ENCODE data around the gene HDAC4.

GRCh38 chr2:239402666-239403065, 1.8 kb upstream of the HDAC4 start:
- TF ChIP-seq CTCF (IDR thresholded peaks at IDR 0.05 in 2 of 3, conservative IDR thresholded peaks at IDR 0.05 in 1 of 3; ENCODE audit: borderline replicate concordance in 1 of 3, insufficient read depth in 1 of 3, low read depth in 2 of 3, low read length in 2 of 3) (no peak), POLR2A (IDR thresholded peaks at IDR 0.05; ENCODE audit: borderline replicate concordance, extremely low read depth, insufficient read depth, insufficient read length) (no peak), ZBTB33 (IDR thresholded peaks at IDR 0.05; ENCODE audit: extremely low read depth, insufficient replicate concordance, low read length) (no peak), EZH2 (IDR thresholded peaks at IDR 0.05) (no peak), POLR2AphosphoS5 (IDR thresholded peaks at IDR 0.05; ENCODE audit: low read depth, low read length) (peak; percentile 41; the same call in 1 of the 2 replicates), ATF3 (IDR thresholded peaks at IDR 0.05) (no peak), JUND (IDR thresholded peaks at IDR 0.05) (no peak), TCF7L2 (IDR thresholded peaks at IDR 0.05; ENCODE audit: borderline replicate concordance, extremely low read depth, insufficient read depth, insufficient read length) (no peak)
